ENCODE measurements around the gene ORAI3. TPM values are rescaled to one million over a fixed set of nuclear protein-coding genes. Genes with fewer than 3 reads are reported as not detected.

ORAI3 gene
- total and polyA plus RNA-seq, 2 of the 13 experiments (the other 11 are each of a cell fraction or from before 2014, with no cell fraction given), result 11.4 to 32.0 TPM

GRCh38 chr16:30922960-30923535, 25.8 kb upstream of the ORAI3 start (continued):
- TF ChIP-seq FOXP4 (CRISPR knock-in tag; IDR thresholded peaks at IDR 0.05), result peak; percentile 24; the same call in 1 of the 2 replicates
- no peak for TF ChIP-seq PRDM4 (CRISPR knock-in tag; IDR thresholded peaks at IDR 0.05; ENCODE audit: borderline replicate concordance)
- no peak for TF ChIP-seq ZNF839 (CRISPR knock-in tag; IDR thresholded peaks at IDR 0.05; ENCODE audit: borderline replicate concordance)
- no peak for TF ChIP-seq ZNF569 (CRISPR knock-in tag; IDR thresholded peaks at IDR 0.05; ENCODE audit: borderline replicate concordance)
- TF ChIP-seq AHDC1 (CRISPR knock-in tag; IDR thresholded peaks at IDR 0.05; ENCODE audit: borderline replicate concordance), result no peak
- TF ChIP-seq ZFP91 (CRISPR knock-in tag; IDR thresholded peaks at IDR 0.05; ENCODE audit: borderline replicate concordance), result peak; percentile 68; the same call in 1 of the 2 replicates
- TF ChIP-seq SNAI1 (CRISPR knock-in tag; IDR thresholded peaks at IDR 0.05; ENCODE audit: borderline replicate concordance), result 0 out of 2 replicates have a peak, but pooled peaks have one; percentile 8
- TF ChIP-seq RFXANK (CRISPR knock-in tag; IDR thresholded peaks at IDR 0.05), result no peak
- no peak for TF ChIP-seq ZNF333 (CRISPR knock-in tag; IDR thresholded peaks at IDR 0.05; ENCODE audit: borderline replicate concordance)
- TF ChIP-seq RBAK (CRISPR knock-in tag; IDR thresholded peaks at IDR 0.05), result no peak
- TF ChIP-seq ARNT (IDR thresholded peaks at IDR 0.05), result no peak
- no peak for TF ChIP-seq PPARG (CRISPR knock-in tag; conservative IDR thresholded peaks at IDR 0.05)
- TF ChIP-seq CEBPB (IDR thresholded peaks at IDR 0.05; ENCODE audit: borderline replicate concordance, low read depth, low read length), result peak; percentile 20; the same call in 1 of the 2 replicates
- TF ChIP-seq HOMEZ (CRISPR knock-in tag; IDR thresholded peaks at IDR 0.05; ENCODE audit: low read depth), result no peak
